Gastrocnemius medialis (tissue), 4 donors: ENCODE results near the gene TMEM130.

Experiments used
- POLR2A ChIP-seq, 2 donors: fragments of 450-650 bp; IDR thresholded peaks; one replicate each; pipeline ENCODE4 v1.6.1; 2017; ENCODE audit warnings: antibody characterized with exemption in 2 of 2, mild to moderate bottlenecking in 2 of 2, moderate library complexity in 2 of 2
- TF ChIP-seq, protein P1 (sequence below), 5 experiments: fragments of 450-650 bp in 3 of 5; fragments of 200-600 bp in 2 of 5; sonication (generic) in 2 of 5; IDR thresholded peaks in 4 of 5; conservative IDR thresholded peaks in 1 of 5; 1 replicate in 4 of 5; 2 replicates in 1 of 5; pipeline ENCODE4 v1.5.1; 2016 to 2019; ENCODE audit warnings: antibody characterized with exemption in 5 of 5, mild to moderate bottlenecking in 3 of 5, moderate library complexity in 3 of 5

GRCh38 chr7:98848918-98849317 is 20.9 kb downstream of the TMEM130 start:
- TF ChIP-seq POLR2A (IDR thresholded peaks at IDR 0.05), result no peak
- TF ChIP-seq, protein P1, sequence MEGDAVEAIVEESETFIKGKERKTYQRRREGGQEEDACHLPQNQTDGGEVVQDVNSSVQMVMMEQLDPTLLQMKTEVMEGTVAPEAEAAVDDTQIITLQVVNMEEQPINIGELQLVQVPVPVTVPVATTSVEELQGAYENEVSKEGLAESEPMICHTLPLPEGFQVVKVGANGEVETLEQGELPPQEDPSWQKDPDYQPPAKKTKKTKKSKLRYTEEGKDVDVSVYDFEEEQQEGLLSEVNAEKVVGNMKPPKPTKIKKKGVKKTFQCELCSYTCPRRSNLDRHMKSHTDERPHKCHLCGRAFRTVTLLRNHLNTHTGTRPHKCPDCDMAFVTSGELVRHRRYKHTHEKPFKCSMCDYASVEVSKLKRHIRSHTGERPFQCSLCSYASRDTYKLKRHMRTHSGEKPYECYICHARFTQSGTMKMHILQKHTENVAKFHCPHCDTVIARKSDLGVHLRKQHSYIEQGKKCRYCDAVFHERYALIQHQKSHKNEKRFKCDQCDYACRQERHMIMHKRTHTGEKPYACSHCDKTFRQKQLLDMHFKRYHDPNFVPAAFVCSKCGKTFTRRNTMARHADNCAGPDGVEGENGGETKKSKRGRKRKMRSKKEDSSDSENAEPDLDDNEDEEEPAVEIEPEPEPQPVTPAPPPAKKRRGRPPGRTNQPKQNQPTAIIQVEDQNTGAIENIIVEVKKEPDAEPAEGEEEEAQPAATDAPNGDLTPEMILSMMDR (IDR thresholded peaks at IDR 0.05 in 4 of 5, conservative IDR thresholded peaks at IDR 0.05 in 1 of 5), result no peak
